GM12878 (cell line): ENCODE data around the gene POLE3. TPM values are rescaled to one million over a fixed set of nuclear protein-coding genes. Genes with fewer than 3 reads are reported as not detected.

Experiments
- ATAC-seq: fragments of 200-7000 bp; cut with Tn5 transposase; 3 replicates; pipeline ENCODE4 v1.9.1; 2020; ENCODE audit warnings: mild to moderate bottlenecking, moderate library complexity
- BruUV-seq: library from RNA; stranded (reverse); fragments of 400-500 nt; replicated peaks from 2 replicates; lab custom pipeline; 2021; lab: Mats Ljungman, UMichigan
- CTCF ChIA-PET: fragments of 300-600 bp; sonication (Branson Sonifier 250); formaldehyde crosslinking; extraction: SDS; loops from one replicate; lab custom pipeline; 2021; ENCODE audit warnings: inconsistent platforms; lab: Yijun Ruan, JAX
- POLR2A ChIA-PET: fragments of 350-600 bp; formaldehyde crosslinking; extraction: SDS; loops from one replicate; lab custom pipeline; 2021; ENCODE audit warnings: inconsistent platforms; lab: Charles Lee
- RAD21 ChIA-PET: fragments of 300-600 bp; sonication (Branson Sonifier 250); formaldehyde crosslinking; loops from one replicate; lab custom pipeline; 2023; ENCODE audit warnings: antibody characterized with exemption; ENCODE audit not compliant: unreplicated experiment; lab: Charles Lee
- SMC1A ChIA-PET: fragments of 300-600 bp; sonication (Branson Sonifier 250); formaldehyde crosslinking; loops from one replicate; lab custom pipeline; 2023; ENCODE audit not compliant: unreplicated experiment, uncharacterized antibody; lab: Charles Lee
- DNase-seq: peaks from one replicate; pipeline ENCODE4 v3.0.0-alpha.2; 2011; ENCODE audit warnings: low read depth, low spot score
- FAIRE-seq: peaks from 3 replicates; lab custom pipeline; 2011; peaks lifted over from hg19 to GRCh38; lab: Jason Lieb, UNC
- H2AFZ ChIP-seq: 2 replicates; pipeline ENCODE4 v1.6.0; 2011; ENCODE audit warnings: low read depth, low read length, control low read depth; ENCODE audit not compliant: control insufficient read depth
- H3K27ac ChIP-seq: 2 replicates; pipeline ENCODE4 v1.5.1; 2011; ENCODE audit warnings: control low read depth; ENCODE audit not compliant: control insufficient read depth, insufficient read depth
- H3K27me3 ChIP-seq, 2 experiments: replicated peaks in 1 of 2; 2 replicates each; pipeline versions ENCODE4 v1.6.0 to v1.6.1; 2011; ENCODE audit warnings: low read length in 1 of 2; ENCODE audit not compliant: control insufficient read depth in 2 of 2, insufficient read depth in 2 of 2
- H3K36me3 ChIP-seq, 2 experiments: 2 replicates each; pipeline ENCODE4 v1.5.1; 2011; ENCODE audit warnings: low read length in 1 of 2; ENCODE audit not compliant: control insufficient read depth in 2 of 2, insufficient read depth in 2 of 2
- H3K4me1 ChIP-seq: 2 replicates; pipeline ENCODE4 v1.6.1; 2011; ENCODE audit warnings: mild to moderate bottlenecking, low read length, moderate library complexity, mixed read lengths; ENCODE audit not compliant: control insufficient read depth, insufficient read depth
- H3K4me2 ChIP-seq: 2 replicates; pipeline ENCODE4 v1.6.0; 2011; ENCODE audit warnings: control low read depth; ENCODE audit not compliant: control insufficient read depth, insufficient read depth
- H3K4me3 ChIP-seq: fragments of 200-600 bp; sonication (generic); 2 replicates; pipeline ENCODE4 v1.5.1; 2016
- H3K79me2 ChIP-seq: 2 replicates; pipeline ENCODE4 v1.6.0; 2011; ENCODE audit warnings: low read length; ENCODE audit not compliant: control insufficient read depth, insufficient read depth
- H3K9ac ChIP-seq: 2 replicates; pipeline ENCODE4 v1.8.0; 2011; ENCODE audit warnings: low read length, control low read depth, mixed read lengths; ENCODE audit not compliant: control insufficient read depth, insufficient read depth
- H3K9me3 ChIP-seq: replicated peaks from 3 replicates; pipeline ENCODE4 v1.5.1; 2011; ENCODE audit warnings: mild to moderate bottlenecking, low read length; ENCODE audit not compliant: control insufficient read depth, insufficient read depth
- H4K20me1 ChIP-seq: 2 replicates; pipeline ENCODE4 v1.6.0; 2011; ENCODE audit not compliant: control insufficient read depth, insufficient read depth
- ASH2L ChIP-seq: fragments of 300-600, 200-600 bp; sonication (generic); IDR thresholded peaks from 2 replicates; pipeline ENCODE4 v1.6.1; 2017; ENCODE audit warnings: low read depth, mild to moderate bottlenecking, borderline replicate concordance
- E4F1 ChIP-seq: fragments of 450-650 bp; IDR thresholded peaks from 2 replicates; pipeline ENCODE4 v1.6.1; 2018; ENCODE audit warnings: borderline replicate concordance, mild to moderate bottlenecking; ENCODE audit not compliant: partially characterized antibody
- EGR1 ChIP-seq, 2 experiments: IDR thresholded peaks; 1 replicate in 1 of 2; 2 replicates in 1 of 2; pipeline ENCODE4 v1.6.1; 2011 to 2012; ENCODE audit warnings: low read depth in 2 of 2, low read length in 2 of 2, borderline replicate concordance in 1 of 2, mild to moderate bottlenecking in 1 of 2, moderate library complexity in 1 of 2
- EP300 ChIP-seq, 2 experiments: fragments of 150-350 bp in 1 of 2; IDR thresholded peaks; 2 replicates each; pipeline ENCODE4 v1.6.1; 2011 to 2012; ENCODE audit warnings: low read depth in 2 of 2, low read length in 2 of 2, borderline replicate concordance in 1 of 2, improper control_type of control experiment in 1 of 2, inconsistent platforms in 1 of 2; ENCODE audit not compliant: control insufficient read depth in 1 of 2
- HDGF ChIP-seq: fragments of 450-650 bp; IDR thresholded peaks from 2 replicates; pipeline ENCODE4 v1.6.1; 2016; ENCODE audit warnings: antibody characterized with exemption
- JUND ChIP-seq: IDR thresholded peaks from 2 replicates; pipeline ENCODE4 v1.6.1; 2012; ENCODE audit warnings: low read depth, mild to moderate bottlenecking, low read length, improper control_type of control experiment, moderate library complexity
- MEF2B ChIP-seq: fragments of 450-650 bp; IDR thresholded peaks from 2 replicates; pipeline ENCODE4 v1.6.1; 2018; ENCODE audit warnings: mild to moderate bottlenecking, moderate library complexity; ENCODE audit not compliant: partially characterized antibody, poor library complexity, severe bottlenecking
- NBN ChIP-seq: fragments of 450-650 bp; IDR thresholded peaks from 2 replicates; pipeline ENCODE4 v1.6.1; 2016
- NR2C1 ChIP-seq: fragments of 450-650 bp; IDR thresholded peaks from 2 replicates; pipeline ENCODE4 v1.6.1; 2017; ENCODE audit warnings: antibody characterized with exemption, mild to moderate bottlenecking, moderate library complexity
- PBX3 ChIP-seq: IDR thresholded peaks from 2 replicates; pipeline ENCODE4 v1.6.1; 2011; ENCODE audit warnings: mild to moderate bottlenecking, low read depth, low read length, moderate library complexity; ENCODE audit not compliant: insufficient replicate concordance
- RUNX3 ChIP-seq: IDR thresholded peaks from 2 replicates; pipeline ENCODE4 v1.6.1; 2012; ENCODE audit warnings: low read length, inconsistent platforms
- TCF12 ChIP-seq: IDR thresholded peaks from 2 replicates; pipeline ENCODE4 v1.6.1; 2011; ENCODE audit warnings: low read depth, mild to moderate bottlenecking, low read length
- ZBTB11 ChIP-seq: fragments of 450-650 bp; formaldehyde crosslinking; IDR thresholded peaks from 2 replicates; pipeline ENCODE4 v1.5.0; 2022; ENCODE audit warnings: mild to moderate bottlenecking, missing genetic modification characterization
- ZNF274 ChIP-seq: IDR thresholded peaks from one replicate; pipeline ENCODE4 v1.8.0; 2011; ENCODE audit not compliant: insufficient read length, insufficient read depth
- WGBS: methylation state at CpG from one replicate; pipeline ENCODE4 v1.1.6; 2016; ENCODE audit warnings: low lambda C conversion rate; ENCODE audit not compliant: insufficient replicate concordance, insufficient coverage; ENCODE audit errors: missing lambda C conversion rate; 5-methylcytosine and 5-hydroxymethylcytosine counted together
- in situ Hi-C: fragments of 300-500 bp; cut with MboI; formaldehyde crosslinking; loops from 9 replicates; pipeline ENCODE4 v1.14.3; 2018; ENCODE audit warnings: mixed read lengths
- intact Hi-C: fragments of 100-400 bp; cut with micrococcal nuclease; formaldehyde crosslinking; loops from one replicate; pipeline ENCODE4 v1.14.2; 2022; ENCODE audit not compliant: unreplicated experiment
- polyA plus RNA-seq, 11 experiments: library from polyadenylated mRNA; depleted of rRNA in 4 of 11; unstranded in 6 of 11; stranded (reverse) in 5 of 11; fragments of >200 nt; fragmentation: Nextera tagmentation in 4 of 11; fragmentation: Illumina TruSeq in 1 of 11; extraction: Ambion mirVana in 4 of 11; extraction: Trizol in 1 of 11; gene quantifications; 1 replicate in 1 of 11; 2 replicates in 10 of 11; pipeline versions ENCODE4 v1.2.1 to v1.2.3, GENCODE V29; 2011 to 2016; ENCODE audit warnings: inconsistent platforms in 2 of 11, missing spikeins in 2 of 11, low read depth in 1 of 11
- total RNA-seq, 4 experiments: library from RNA; depleted of rRNA in 3 of 4; stranded (reverse); fragments of >200 nt in 3 of 4; fragmentation: Illumina TruSeq in 1 of 4; extraction: Trizol in 1 of 4; gene quantifications; 2 replicates each; pipeline versions ENCODE4 v1.2.1 to v1.2.3, GENCODE V29; 2013 to 2021

The POLE3 gene
- total and polyA plus RNA-seq, 10 of the 15 experiments (the other 5 are each of a cell fraction or from before 2014, with no cell fraction given), result 40.8 to 116 (median 80.2) TPM

GRCh38 chr9:113373256-113373655 is 37.2 kb downstream of the POLE3 start (continued):
- no peak for TF ChIP-seq E4F1
- no peak for TF ChIP-seq ZNF274
- TF ChIP-seq TCF12, result no peak
- no peak for TF ChIP-seq RUNX3

GRCh38 chr9:113372059-113372458 is 38.4 kb downstream of the POLE3 start:
- Histone ChIP-seq H4K20me1 (no peaks in the 10 kb centered on the region), H3K9ac (no peak overlapping the region), H3K79me2 (peaks cover 5% of the 10 kb centered on the region), H3K4me3 (no peak overlapping the region), H3K36me3 (peaks cover 5 to 7% of the 10 kb centered on the region in 2 experiments), H3K4me2 (no peak overlapping the region), H3K27ac (no peak overlapping the region), H2AFZ (no peak overlapping the region), H3K4me1 (peaks cover 18% of the 10 kb centered on the region), H3K27me3 (no peaks in the 10 kb centered on the region), H3K9me3 (no peaks in the 10 kb centered on the region)
- intact Hi-C loops, result no loop called here
- in situ Hi-C loops, result no loop called here
- 78% methylated on average over 5 of the region's 5 CpGs for WGBS
- ChIA-PET RAD21 (interaction anchor here (1.4 kb wide), 1 partner anchor 283 kb away, joined by 3 read pairs; no protein-coding TSS in a partner anchor), CTCF (no interaction called here), SMC1A (interaction anchor here (1.2 kb wide), 1 partner anchor 219 kb away, joined by 5 read pairs; no protein-coding TSS in a partner anchor), POLR2A (no interaction called here)
- FAIRE-seq (no peak), ATAC-seq (no peak), DNase-seq (no peak)
- no TSS peak for BruUV-seq
- TF ChIP-seq EGR1 (IDR thresholded peaks at IDR 0.05; ENCODE audit: borderline replicate concordance in 1 of 2, low read depth in 2 of 2, low read length in 2 of 2) (no peak), PBX3 (no peak), HDGF (no peak), NBN (no peak), EP300 (IDR thresholded peaks at IDR 0.05; ENCODE audit: borderline replicate concordance in 1 of 2, control insufficient read depth in 1 of 2, low read depth in 2 of 2, low read length in 2 of 2) (no peak), JUND (no peak), ASH2L (no peak), NR2C1 (no peak), ZBTB11 (CRISPR knock-in tag) (no peak), MEF2B (no peak)
